Activated CD8-positive, alpha-beta memory T cell treated with anti-CD3 and anti-CD28 coated beads, Interleukin-2, amount 50 U/mL, for 1 hour (primary cell): ENCODE data around the gene IGFL2.
"Not testable (repeated sequence)": the region's sequence is repeated elsewhere in the genome, so short reads cannot be mapped to it uniquely, and the experiment has no call there.

Source experiments
- DNase-seq: peaks from one replicate; pipeline ENCODE4 v3.0.0-alpha.2; 2020; ENCODE audit errors: extremely low read depth

Gene IGFL2

GRCh38 chr19:46189971-46190888 is 42.2 kb downstream of the IGFL2 start:
- no peak for DNase-seq

- DNase-seq = no peak
Measured at GRCh38 chr19:46191356-46191755, 43.3 kb downstream of the IGFL2 start.

DNA sequence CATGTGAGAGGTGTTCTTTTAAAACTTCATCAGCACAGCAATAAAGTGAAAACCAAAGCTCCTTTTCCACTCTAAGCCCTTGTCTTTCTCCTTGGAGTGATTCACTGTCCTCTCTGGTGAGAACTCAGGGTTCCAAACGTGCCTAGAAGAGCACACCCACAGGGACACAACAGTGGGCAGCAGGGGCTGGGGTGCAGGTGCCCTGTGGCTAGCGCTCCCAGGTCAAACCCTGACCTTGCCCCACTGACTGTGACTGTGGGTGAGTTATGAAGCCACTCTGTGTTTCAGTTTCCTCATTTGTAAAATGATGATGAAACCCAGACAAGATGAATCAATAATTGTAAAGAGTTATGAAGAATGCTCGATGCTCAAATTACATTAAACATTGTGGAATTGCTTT is 43.9 kb downstream of the IGFL2 start:
- no peak for DNase-seq

DNA sequence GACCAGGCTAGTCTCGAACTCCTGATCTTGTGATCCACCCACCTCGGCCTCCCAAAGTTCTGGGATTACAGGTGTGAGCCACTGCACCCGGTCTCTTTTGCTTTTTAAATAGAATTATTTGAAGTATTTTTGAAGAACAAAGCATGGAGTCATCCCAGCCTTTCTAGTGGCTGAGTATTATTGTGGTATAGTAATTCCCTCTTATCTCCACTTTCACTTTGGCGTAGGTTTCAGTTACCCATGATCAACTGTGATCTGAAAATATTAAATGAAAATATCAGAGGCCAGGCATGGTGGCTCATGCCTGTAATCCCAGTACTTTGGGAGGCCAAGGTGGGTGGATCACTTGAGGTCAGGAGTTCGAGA is 44.6 kb downstream of the IGFL2 start:
- not testable (repeated sequence) for DNase-seq

GRCh38 chr19:46192992-46193650 is 45.1 kb downstream of the IGFL2 start:
- DNase-seq = no peak

GRCh38 chr19:46193678-46194077 is 45.6 kb downstream of the IGFL2 start:
- DNase-seq = no peak

DNA sequence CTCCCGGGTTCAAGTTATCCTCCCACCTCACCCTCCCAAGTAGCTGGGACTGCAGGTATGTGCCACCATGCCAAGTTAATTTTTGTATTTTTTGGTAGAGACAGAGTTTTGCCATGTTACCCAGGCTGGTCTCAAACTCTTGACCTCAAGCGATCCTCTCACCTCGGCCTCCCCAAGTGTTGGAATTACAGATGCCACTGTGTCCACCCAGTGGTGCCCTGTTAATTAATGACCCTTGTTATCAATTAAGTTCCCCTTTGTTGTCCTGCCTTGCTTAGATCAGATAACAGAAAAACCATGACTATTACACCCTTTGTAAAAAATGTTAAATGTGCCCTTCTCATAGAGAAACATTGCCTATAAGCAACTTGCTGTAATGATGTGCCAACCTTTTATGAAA is 47.1 kb downstream of the IGFL2 start:
- no peak for DNase-seq

DNA sequence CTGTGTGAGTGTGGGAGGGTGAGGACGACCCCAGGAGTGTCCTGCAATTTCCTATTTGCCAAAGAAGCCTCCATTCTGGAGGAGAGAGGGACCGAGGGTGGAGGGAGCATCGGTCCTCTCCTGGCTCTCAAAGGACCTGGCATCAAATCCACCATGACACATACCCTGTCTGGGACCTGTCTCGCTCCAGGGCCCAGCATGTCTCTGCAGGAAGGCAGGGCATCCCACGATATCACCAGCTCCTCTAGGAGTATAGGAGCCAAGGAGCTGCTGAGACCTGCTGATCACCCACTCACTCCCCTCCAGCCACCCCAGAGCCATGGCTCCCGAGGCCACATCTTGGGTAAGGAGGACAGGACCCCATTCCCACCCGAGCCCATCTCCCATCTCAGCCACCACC is 47.9 kb downstream of the IGFL2 start:
- not testable (repeated sequence) for DNase-seq

DNA sequence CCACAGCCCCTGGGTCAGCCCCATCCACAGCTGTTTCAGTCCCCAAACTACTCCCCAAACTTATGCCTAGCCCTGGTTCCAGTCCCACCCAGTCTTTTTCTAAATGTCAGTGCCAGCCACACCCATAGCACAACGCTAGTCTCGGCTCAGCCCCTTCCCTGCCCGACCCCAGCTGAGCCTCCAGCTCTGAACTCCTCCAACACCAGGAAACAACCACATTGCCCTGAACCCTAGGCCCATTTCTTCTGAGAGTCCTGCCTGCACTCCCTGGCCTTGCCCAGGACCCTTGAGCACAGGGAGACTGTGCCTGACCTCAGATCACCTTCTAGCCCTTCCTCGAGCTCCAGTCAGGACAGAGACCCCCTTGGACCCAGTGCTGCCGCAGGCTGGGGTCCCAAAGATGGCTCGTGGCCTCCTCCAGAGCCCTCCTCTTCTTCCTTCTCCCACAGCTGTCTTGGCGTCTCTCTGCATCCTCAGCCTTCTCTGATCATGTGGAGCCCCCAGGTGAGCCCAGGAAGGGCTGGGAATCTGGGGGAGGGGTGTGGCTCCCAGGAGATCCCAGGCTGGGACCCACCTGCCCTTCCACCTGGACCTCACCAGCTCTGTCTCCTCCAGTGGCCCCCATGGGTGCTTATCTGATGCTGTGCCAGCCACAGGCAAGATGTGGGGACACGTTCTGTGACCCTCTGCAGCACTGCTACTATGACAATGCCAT is 48.5 kb downstream of the IGFL2 start:
- DNase-seq = no peak

GRCh38 chr19:46197314-46198070 is 49.5 kb downstream of the IGFL2 start:
- no peak for DNase-seq

GRCh38 chr19:46198756-46199155 is 50.7 kb downstream of the IGFL2 start:
- no peak for DNase-seq

GRCh38 chr19:46201454-46202310 is 53.6 kb downstream of the IGFL2 start:
- DNase-seq = no peak

- DNase-seq = no peak
Measured at GRCh38 chr19:46202426-46202825, 54.4 kb downstream of the IGFL2 start.

DNA sequence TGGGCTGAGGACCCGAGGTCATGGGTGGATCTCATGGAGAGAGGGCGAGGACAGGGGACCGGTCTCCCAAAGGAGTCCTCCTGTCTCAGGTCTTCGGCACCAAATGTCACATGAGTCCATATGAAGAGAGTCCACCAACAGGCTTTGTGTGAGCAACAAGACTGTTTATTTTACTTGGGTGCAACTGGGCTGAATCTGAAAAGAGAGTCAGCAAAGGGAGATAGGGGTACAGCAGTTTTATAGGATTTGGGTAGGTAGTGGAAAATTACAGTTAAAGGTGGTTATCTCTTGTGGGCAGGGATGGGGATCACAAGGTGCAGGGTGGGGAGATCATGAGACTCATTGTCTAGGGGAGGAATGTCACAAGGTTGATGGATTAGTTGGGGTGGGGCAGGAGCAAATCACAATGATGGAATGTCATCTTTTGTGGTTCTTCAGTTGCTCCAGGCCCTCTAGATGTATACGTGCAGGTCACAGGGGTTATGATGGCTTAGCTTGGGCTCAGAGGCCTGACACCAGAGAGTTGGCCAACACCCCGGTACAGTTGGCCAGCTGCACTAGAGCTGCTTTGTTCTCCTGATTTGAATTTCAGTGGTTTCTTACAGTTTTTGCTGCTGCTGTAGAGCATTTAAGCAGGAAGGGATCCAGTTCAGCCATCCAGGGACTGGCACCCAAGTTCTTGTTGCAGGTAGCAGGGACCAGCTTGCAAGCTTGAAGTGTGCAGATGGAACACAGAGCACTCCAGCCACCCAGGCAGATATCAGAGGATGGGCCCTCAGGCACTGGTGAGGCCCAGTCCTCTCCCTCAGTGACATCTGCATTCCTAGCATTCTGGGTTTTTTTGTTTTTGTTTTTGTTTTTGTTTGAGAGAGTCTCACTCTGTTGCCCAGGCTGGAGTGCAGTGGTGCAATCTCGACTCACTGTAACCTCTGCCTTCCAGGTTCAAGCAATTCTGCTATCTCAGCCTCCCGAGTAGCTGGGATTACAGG is 55.1 kb downstream of the IGFL2 start:
- no peak for DNase-seq

GRCh38 chr19:46204008-46204407 is 56.0 kb downstream of the IGFL2 start:
- DNase-seq = no peak

DNA sequence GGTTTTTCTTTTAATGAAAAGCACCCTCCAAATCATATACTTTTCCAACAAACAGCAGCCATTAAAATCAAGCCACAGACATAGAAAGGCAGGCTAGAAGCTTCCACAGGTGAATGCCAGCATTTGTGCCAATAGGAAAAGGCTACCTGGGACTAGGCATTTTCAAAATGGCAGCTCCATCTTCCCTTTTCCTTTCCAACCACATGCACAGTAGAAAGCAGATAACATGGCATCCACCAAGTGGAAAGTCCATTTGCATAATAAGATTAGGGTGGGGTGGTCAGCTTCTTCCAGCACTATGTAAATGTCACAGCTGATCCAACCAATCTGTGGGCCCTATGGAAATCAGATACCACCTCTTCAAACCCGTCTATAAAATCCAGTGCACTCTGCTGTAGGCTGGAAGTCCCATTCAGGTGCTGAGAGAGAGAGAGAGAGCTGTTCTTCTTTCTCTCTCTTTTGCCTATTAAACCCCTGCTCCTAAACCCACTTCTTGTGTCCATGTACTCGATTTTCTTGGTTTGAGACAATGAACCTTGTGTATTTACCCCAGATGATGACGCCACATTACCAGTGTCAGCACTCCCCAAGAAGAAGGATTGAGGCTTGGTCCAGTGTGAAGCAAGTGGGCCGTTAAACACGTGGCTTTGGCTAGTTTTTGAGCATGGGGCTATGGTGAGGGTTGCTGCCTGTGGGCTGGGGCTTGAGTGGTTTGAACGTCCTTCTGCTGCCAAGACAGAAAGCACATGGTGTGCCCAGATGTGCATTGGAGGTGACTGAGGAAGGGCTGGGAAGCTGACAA is 57.3 kb downstream of the IGFL2 start:
- DNase-seq = no peak

DNA sequence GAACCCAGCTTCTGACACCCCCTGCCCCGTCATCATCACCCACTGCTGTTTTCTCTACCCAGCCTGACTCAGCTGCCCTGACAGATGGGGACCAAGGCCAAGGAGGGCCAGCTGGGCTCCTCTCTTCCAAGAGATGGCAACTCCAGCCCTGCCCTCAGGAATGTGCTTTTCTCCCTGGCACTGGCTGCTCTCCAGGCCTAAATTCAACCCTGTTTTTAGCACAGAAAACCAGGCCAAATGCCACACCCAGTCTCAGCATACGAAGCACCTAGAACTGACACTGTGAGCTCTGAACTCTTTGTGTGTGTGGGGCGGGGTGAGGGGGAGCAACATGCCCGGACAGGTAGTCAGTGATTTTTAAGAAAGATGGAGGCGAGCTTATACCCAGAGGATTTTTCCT is 58.1 kb downstream of the IGFL2 start:
- no peak for DNase-seq

- DNase-seq = no peak
Measured at GRCh38 chr19:46206682-46207081, 58.6 kb downstream of the IGFL2 start.

DNA sequence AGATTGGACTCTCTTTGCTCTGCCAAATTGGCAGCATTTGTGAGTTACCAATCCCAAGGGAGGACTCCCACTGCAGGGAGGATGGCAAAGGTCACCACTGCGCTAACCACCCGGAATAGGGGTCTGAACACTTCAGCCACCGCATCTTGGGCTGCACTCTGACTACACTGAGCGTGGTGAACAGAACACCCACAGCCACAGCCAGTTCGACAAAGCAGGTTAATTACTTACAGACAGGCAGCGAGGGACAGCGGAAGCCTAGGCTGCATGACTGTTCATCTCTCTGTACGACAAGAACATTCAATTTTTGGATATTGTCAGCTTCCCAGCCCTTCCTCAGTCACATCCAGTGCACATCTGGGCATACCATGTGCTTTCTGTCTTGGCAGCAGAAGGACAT is 59.8 kb downstream of the IGFL2 start:
- DNase-seq = not testable (repeated sequence)
